Measurements from ENCODE around the gene PELI1.

The PELI1 gene

GRCh38 chr2:64157792-64158191 is 13.6 kb upstream of the PELI1 start:
- Histone ChIP-seq H3F3A (ENCODE audit: low read depth) (no peaks in the 10 kb centered on the region), H3K4me2 (ENCODE audit: low read depth, low read length, poor library complexity, severe bottlenecking) (no peak overlapping the region), H3K79me2 (ENCODE audit: insufficient read depth, low read length) (no peaks in the 10 kb centered on the region), H3K36me3 (ENCODE audit: insufficient read depth, low read length) (no peaks in the 10 kb centered on the region), H3K9ac (ENCODE audit: low read depth, low read length, poor library complexity, severe bottlenecking) (no peak overlapping the region), H3K4me1 (ENCODE audit: insufficient read depth, low read length, poor library complexity, severe bottlenecking) (no peaks in the 10 kb centered on the region), H3K9me3 (ENCODE audit: insufficient read depth, low read depth, low read length) (no peaks in the 10 kb centered on the region), H3K27me3 (ENCODE audit: insufficient read depth, low read length, poor library complexity, severe bottlenecking) (no peaks in the 10 kb centered on the region), H4K20me1 (ENCODE audit: insufficient read depth, low read length, poor library complexity, severe bottlenecking) (no peaks in the 10 kb centered on the region), H3K4me3 (ENCODE audit: low read length, poor library complexity, severe bottlenecking) (no peak overlapping the region), H3K9me2 (replicated peaks; ENCODE audit: low read depth, low read length) (no peaks in the 10 kb centered on the region), H2AFZ (ENCODE audit: low read length) (no peak overlapping the region)
- TF ChIP-seq CTCF (conservative IDR thresholded peaks at IDR 0.05; ENCODE audit: low read length) (no peak), EZH2phosphoT487 (IDR thresholded peaks at IDR 0.05; ENCODE audit: borderline replicate concordance) (no peak)

- Histone ChIP-seq H3K4me3 (ENCODE audit: low read length, poor library complexity, severe bottlenecking) (no peak overlapping the region), H3K36me3 (ENCODE audit: insufficient read depth, low read length) (no peaks in the 10 kb centered on the region), H3K9ac (ENCODE audit: low read depth, low read length, poor library complexity, severe bottlenecking) (no peak overlapping the region), H4K20me1 (ENCODE audit: insufficient read depth, low read length, poor library complexity, severe bottlenecking) (no peaks in the 10 kb centered on the region), H3K4me2 (ENCODE audit: low read depth, low read length, poor library complexity, severe bottlenecking) (no peak overlapping the region), H2AFZ (ENCODE audit: low read length) (no peak overlapping the region), H3K4me1 (ENCODE audit: insufficient read depth, low read length, poor library complexity, severe bottlenecking) (no peaks in the 10 kb centered on the region), H3K79me2 (ENCODE audit: insufficient read depth, low read length) (no peaks in the 10 kb centered on the region), H3K9me2 (replicated peaks; ENCODE audit: low read depth, low read length) (no peaks in the 10 kb centered on the region), H3F3A (ENCODE audit: low read depth) (no peaks in the 10 kb centered on the region), H3K9me3 (ENCODE audit: insufficient read depth, low read depth, low read length) (no peaks in the 10 kb centered on the region), H3K27me3 (ENCODE audit: insufficient read depth, low read length, poor library complexity, severe bottlenecking) (no peaks in the 10 kb centered on the region)
- TF ChIP-seq EZH2phosphoT487 (IDR thresholded peaks at IDR 0.05; ENCODE audit: borderline replicate concordance) = no peak
- no peak for TF ChIP-seq CTCF (conservative IDR thresholded peaks at IDR 0.05; ENCODE audit: low read length)
These were observed 9.6 kb upstream of the PELI1 start for GRCh38 chr2:64153811-64154210.

GRCh38 chr2:64151476-64151875 is 7.3 kb upstream of the PELI1 start:
- no peak for TF ChIP-seq EZH2phosphoT487 (IDR thresholded peaks at IDR 0.05; ENCODE audit: borderline replicate concordance)
- TF ChIP-seq CTCF (conservative IDR thresholded peaks at IDR 0.05; ENCODE audit: low read length) = no peak
- Histone ChIP-seq H3K4me1 (ENCODE audit: insufficient read depth, low read length, poor library complexity, severe bottlenecking) (no peaks in the 10 kb centered on the region), H2AFZ (ENCODE audit: low read length) (no peak overlapping the region), H4K20me1 (ENCODE audit: insufficient read depth, low read length, poor library complexity, severe bottlenecking) (no peaks in the 10 kb centered on the region), H3K9me2 (replicated peaks; ENCODE audit: low read depth, low read length) (no peaks in the 10 kb centered on the region), H3F3A (ENCODE audit: low read depth) (no peaks in the 10 kb centered on the region), H3K79me2 (ENCODE audit: insufficient read depth, low read length) (no peaks in the 10 kb centered on the region), H3K9ac (ENCODE audit: low read depth, low read length, poor library complexity, severe bottlenecking) (no peak overlapping the region), H3K36me3 (ENCODE audit: insufficient read depth, low read length) (no peaks in the 10 kb centered on the region), H3K9me3 (ENCODE audit: insufficient read depth, low read depth, low read length) (no peaks in the 10 kb centered on the region), H3K4me3 (ENCODE audit: low read length, poor library complexity, severe bottlenecking) (no peak overlapping the region), H3K27me3 (ENCODE audit: insufficient read depth, low read length, poor library complexity, severe bottlenecking) (no peaks in the 10 kb centered on the region), H3K4me2 (ENCODE audit: low read depth, low read length, poor library complexity, severe bottlenecking) (no peak overlapping the region)
